Measurements from ENCODE around the gene OR52B6.
"Not testable (repeated sequence)": the region's sequence is repeated elsewhere in the genome, so short reads cannot be mapped to it uniquely, and the experiment has no call there.

The OR52B6 gene

GRCh38 chr11:5580577-5580976 is at the start of gene OR52B6:
Gene OR52B6 (plus strand): TSS chr11:5580877. CDS start chr11:5580877, 0 bp downstream.
- FAIRE-seq = no peak

GRCh38 chr11:5531053-5531831 is 49.4 kb upstream of the OR52B6 start:
- no peak for FAIRE-seq

- no peak for FAIRE-seq
These were observed 46.6 kb upstream of the OR52B6 start for GRCh38 chr11:5534046-5534445.

- no peak for FAIRE-seq
These were observed 44.2 kb upstream of the OR52B6 start for GRCh38 chr11:5536482-5536881.

- FAIRE-seq = no peak
These were observed 39.2 kb upstream of the OR52B6 start for GRCh38 chr11:5541427-5541826.

- no peak for FAIRE-seq
These were observed 34.2 kb upstream of the OR52B6 start for GRCh38 chr11:5546457-5546856.

GRCh38 chr11:5547982-5548381 is 32.7 kb upstream of the OR52B6 start:
- FAIRE-seq = no peak

GRCh38 chr11:5548440-5548839 is 32.2 kb upstream of the OR52B6 start, which contains the start of gene OR52H1:
Gene OR52H1 (minus strand): TSS chr11:5548540. CDS start chr11:5545505, 3,035 bp downstream.
- FAIRE-seq = no peak

- FAIRE-seq = no peak
These were observed 30.1 kb upstream of the OR52B6 start for GRCh38 chr11:5550440-5551095.

- FAIRE-seq = no peak
These were observed 27.3 kb upstream of the OR52B6 start for GRCh38 chr11:5553343-5553742.

- no peak for FAIRE-seq
These were observed 24.0 kb upstream of the OR52B6 start for GRCh38 chr11:5556596-5557188.

- no peak for FAIRE-seq
These were observed 22.9 kb upstream of the OR52B6 start for GRCh38 chr11:5557751-5558150.

- FAIRE-seq = no peak
These were observed 16.2 kb upstream of the OR52B6 start for GRCh38 chr11:5564259-5565019.

- no peak for FAIRE-seq
These were observed 6.0 kb upstream of the OR52B6 start for GRCh38 chr11:5574654-5575053.

- FAIRE-seq = no peak
These were observed 5.5 kb upstream of the OR52B6 start for GRCh38 chr11:5575152-5575551.

GRCh38 chr11:5577101-5577500 is 3.6 kb upstream of the OR52B6 start:
- no peak for FAIRE-seq

GRCh38 chr11:5581014-5581413 is 337 bp downstream of the OR52B6 start:
- no peak for FAIRE-seq

- not testable (repeated sequence) for FAIRE-seq
These were observed 3.8 kb downstream of the OR52B6 start for GRCh38 chr11:5584458-5584857.

GRCh38 chr11:5589906-5590305 is 9.2 kb downstream of the OR52B6 start:
- FAIRE-seq = not testable (repeated sequence)

GRCh38 chr11:5591613-5592012 is 10.9 kb downstream of the OR52B6 start:
- FAIRE-seq = no peak

- no peak for FAIRE-seq
These were observed 11.9 kb downstream of the OR52B6 start for GRCh38 chr11:5592615-5593014.

GRCh38 chr11:5593146-5593545 is 12.5 kb downstream of the OR52B6 start:
- FAIRE-seq = no peak

GRCh38 chr11:5596607-5597201 is 16.0 kb downstream of the OR52B6 start, which contains the start of gene TRIM6:
Gene TRIM6 (plus strand): TSS chr11:5596637. CDS start chr11:5596898, 261 bp downstream.
- no peak for FAIRE-seq

Measured in colon (tissue), 2 donors.